HepG2 (cell line): Measurements from ENCODE around the gene HPCAL1. TPM values are rescaled to one million over a fixed set of nuclear protein-coding genes. Genes with fewer than 3 reads are reported as not detected.
A peak's percentile ranks its signal among the peaks of the same experiment; 100 is the strongest.

ENCODE experiments used
- ARID2 ChIP-seq: sonication (generic); formaldehyde crosslinking; IDR thresholded peaks from 2 replicates; pipeline ENCODE4 v1.8.1; 2022; ENCODE audit warnings: mild to moderate bottlenecking, missing genetic modification reagents, borderline replicate concordance
- CHD4 ChIP-seq: fragments of 200-600 bp; sonication (generic); IDR thresholded peaks from 2 replicates; pipeline ENCODE4 v1.7.0; 2017; ENCODE audit warnings: mild to moderate bottlenecking, low read length, borderline replicate concordance
- ETV6 ChIP-seq: sonication (generic); formaldehyde crosslinking; conservative IDR thresholded peaks from 2 replicates; pipeline ENCODE4 v1.4.0; 2020; ENCODE audit warnings: missing genetic modification reagents
- HNF4A ChIP-seq: sonication (generic); formaldehyde crosslinking; IDR thresholded peaks from 2 replicates; pipeline ENCODE4 v1.4.0; 2020; ENCODE audit warnings: missing genetic modification reagents
- IKZF4 ChIP-seq: sonication (generic); formaldehyde crosslinking; IDR thresholded peaks from 2 replicates; pipeline ENCODE4 v1.5.1; 2020; ENCODE audit warnings: borderline replicate concordance, mild to moderate bottlenecking, low read depth, missing genetic modification reagents; ENCODE audit errors: not compliant biosample characterization
- IRX3 ChIP-seq: sonication (generic); formaldehyde crosslinking; IDR thresholded peaks from 2 replicates; pipeline ENCODE4 v1.8.1; 2023; ENCODE audit warnings: mild to moderate bottlenecking, low read depth, missing genetic modification reagents, borderline replicate concordance
- KAT8 ChIP-seq: IDR thresholded peaks from 2 replicates; pipeline ENCODE4 v1.6.1; 2016; ENCODE audit warnings: missing genetic modification reagents, missing compliant biosample characterization
- NFIB ChIP-seq: sonication (generic); formaldehyde crosslinking; IDR thresholded peaks from 2 replicates; pipeline ENCODE4 v1.9.0; 2021; ENCODE audit warnings: missing genetic modification reagents, mild to moderate bottlenecking, borderline replicate concordance
- RXRA ChIP-seq: sonication (generic); formaldehyde crosslinking; IDR thresholded peaks from 2 replicates; pipeline ENCODE4 v1.5.1; 2020; ENCODE audit warnings: missing genetic modification reagents
- SMARCC2 ChIP-seq: fragments of 450-650 bp; IDR thresholded peaks from 2 replicates; pipeline ENCODE4 v1.6.1; 2017; ENCODE audit warnings: antibody characterized with exemption, mild to moderate bottlenecking
- SSRP1 ChIP-seq: IDR thresholded peaks from 2 replicates; pipeline ENCODE4 v1.6.1; 2016; ENCODE audit warnings: control low read depth
- ZBTB38 ChIP-seq: sonication (generic); formaldehyde crosslinking; IDR thresholded peaks from 2 replicates; pipeline ENCODE4 v1.5.1; 2020; ENCODE audit warnings: mild to moderate bottlenecking, missing genetic modification reagents
- ZBTB39 ChIP-seq: sonication (generic); formaldehyde crosslinking; IDR thresholded peaks from 2 replicates; pipeline ENCODE4 v1.5.0; 2020; ENCODE audit warnings: missing genetic modification reagents
- ZBTB4 ChIP-seq: sonication (generic); formaldehyde crosslinking; IDR thresholded peaks from 2 replicates; pipeline ENCODE4 v1.4.0; 2020; ENCODE audit warnings: missing genetic modification reagents, mild to moderate bottlenecking, borderline replicate concordance
- ZFX ChIP-seq: sonication (generic); formaldehyde crosslinking; IDR thresholded peaks from 2 replicates; pipeline ENCODE4 v1.4.0; 2020; ENCODE audit warnings: mild to moderate bottlenecking, low read depth, missing genetic modification reagents, moderate library complexity
- ZHX1 ChIP-seq: sonication (generic); formaldehyde crosslinking; IDR thresholded peaks from 2 replicates; pipeline ENCODE4 v1.8.1; 2022; ENCODE audit warnings: low read depth, mild to moderate bottlenecking, missing genetic modification reagents
- ZNF24 ChIP-seq: fragments of 450-650 bp; IDR thresholded peaks from 2 replicates; pipeline ENCODE4 v1.6.1; 2017; ENCODE audit warnings: antibody characterized with exemption, mild to moderate bottlenecking
- ZNF264 ChIP-seq: sonication (generic); formaldehyde crosslinking; IDR thresholded peaks from 2 replicates; pipeline ENCODE4 v1.4.0; 2020; ENCODE audit warnings: missing genetic modification reagents
- ZNF292 ChIP-seq: sonication (generic); formaldehyde crosslinking; IDR thresholded peaks from 2 replicates; pipeline ENCODE4 v1.8.1; 2022; ENCODE audit warnings: mild to moderate bottlenecking, low read depth, missing genetic modification reagents, borderline replicate concordance
- ZNF574 ChIP-seq: sonication (generic); formaldehyde crosslinking; IDR thresholded peaks from 2 replicates; pipeline ENCODE4 v1.4.0; 2020; ENCODE audit warnings: missing genetic modification reagents
- ZNF792 ChIP-seq: IDR thresholded peaks from 2 replicates; pipeline ENCODE4 v1.6.1; 2016
- polyA plus RNA-seq, 8 experiments: library from polyadenylated mRNA; depleted of rRNA in 3 of 8; stranded (reverse) in 7 of 8; unstranded in 1 of 8; fragments of >200 nt; fragmentation: Illumina TruSeq in 4 of 8; extraction: Trizol in 4 of 8; gene quantifications; 2 replicates each; pipeline versions ENCODE4 v1.2.1 to v1.2.3, GENCODE V29; 2011 to 2016; ENCODE audit warnings: low read depth in 4 of 8, missing spikeins in 1 of 8, mixed read lengths in 1 of 8; ENCODE audit not compliant: insufficient read depth in 1 of 8
- total RNA-seq, 5 experiments: library from RNA; depleted of rRNA; stranded (reverse); fragments of >200 nt; fragmentation: Illumina TruSeq; extraction: Trizol; gene quantifications; 2 replicates each; pipeline ENCODE4 v1.2.3, GENCODE V29; 2016; ENCODE audit warnings: low read depth in 1 of 5

The HPCAL1 gene
- total and polyA plus RNA-seq, 2 of the 13 experiments (the other 11 are each of a cell fraction or from before 2014, with no cell fraction given) = 29.5 to 29.9 TPM

GRCh38 chr2:10305715-10306114 is 3.0 kb downstream of the HPCAL1 start (continued):
- TF ChIP-seq ZBTB39 (CRISPR knock-in tag) (no peak), ZNF574 (CRISPR knock-in tag) (no peak), SMARCC2 (no peak), ZFX (CRISPR knock-in tag) (no peak), ZNF292 (CRISPR knock-in tag) (peak; percentile 55; the same call in 1 of the 2 replicates), ZNF264 (CRISPR knock-in tag) (no peak), KAT8 (no peak), ARID2 (CRISPR knock-in tag) (no peak), ZNF24 (no peak), ETV6 (no peak), NFIB (CRISPR knock-in tag) (no peak), CHD4 (no peak), SSRP1 (no peak), ZBTB38 (peak; percentile 99), HNF4A (peak; percentile 60; the same call in 1 of the 2 replicates), ZHX1 (no peak), ZBTB4 (CRISPR knock-in tag) (peak; percentile 83; the same call in 1 of the 2 replicates), ZNF792 (0 out of 2 replicates have a peak, but pooled peaks have one; percentile 32), IKZF4 (CRISPR knock-in tag) (no peak), IRX3 (CRISPR knock-in tag) (no peak), RXRA (CRISPR knock-in tag) (no peak)
